Measurements from ENCODE around the gene SUFU. TPM values are rescaled to one million over a fixed set of nuclear protein-coding genes. Genes with fewer than 3 reads are reported as not detected.

The SUFU gene
- total RNA-seq, 1 experiment from 2014 or later: 10.6 TPM

- no peaks in the 10 kb centered on the region for H3K27me3 Mint-ChIP-seq (ENCODE audit: insufficient read depth, unreplicated experiment)
- no peaks in the 10 kb centered on the region; the same call in 1 of the 2 replicates for H3K36me3 ChIP-seq (ENCODE audit: control insufficient read depth, insufficient read depth, low read length)
- H3K9me3 Mint-ChIP-seq (ENCODE audit: unreplicated experiment): no peaks in the 10 kb centered on the region
- intact Hi-C loops (cut with micrococcal nuclease; ENCODE audit: unreplicated experiment): no loop called here
- no peak for DNase-seq
- no peaks in the 10 kb centered on the region for H3K4me1 ChIP-seq
- no peak overlapping the region for H3K4me3 Mint-ChIP-seq (ENCODE audit: unreplicated experiment)
- ChIA-PET CTCF (no interaction called here), POLR2A (no interaction called here)
- TF ChIP-seq, protein P1, sequence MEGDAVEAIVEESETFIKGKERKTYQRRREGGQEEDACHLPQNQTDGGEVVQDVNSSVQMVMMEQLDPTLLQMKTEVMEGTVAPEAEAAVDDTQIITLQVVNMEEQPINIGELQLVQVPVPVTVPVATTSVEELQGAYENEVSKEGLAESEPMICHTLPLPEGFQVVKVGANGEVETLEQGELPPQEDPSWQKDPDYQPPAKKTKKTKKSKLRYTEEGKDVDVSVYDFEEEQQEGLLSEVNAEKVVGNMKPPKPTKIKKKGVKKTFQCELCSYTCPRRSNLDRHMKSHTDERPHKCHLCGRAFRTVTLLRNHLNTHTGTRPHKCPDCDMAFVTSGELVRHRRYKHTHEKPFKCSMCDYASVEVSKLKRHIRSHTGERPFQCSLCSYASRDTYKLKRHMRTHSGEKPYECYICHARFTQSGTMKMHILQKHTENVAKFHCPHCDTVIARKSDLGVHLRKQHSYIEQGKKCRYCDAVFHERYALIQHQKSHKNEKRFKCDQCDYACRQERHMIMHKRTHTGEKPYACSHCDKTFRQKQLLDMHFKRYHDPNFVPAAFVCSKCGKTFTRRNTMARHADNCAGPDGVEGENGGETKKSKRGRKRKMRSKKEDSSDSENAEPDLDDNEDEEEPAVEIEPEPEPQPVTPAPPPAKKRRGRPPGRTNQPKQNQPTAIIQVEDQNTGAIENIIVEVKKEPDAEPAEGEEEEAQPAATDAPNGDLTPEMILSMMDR (IDR thresholded peaks at IDR 0.05; ENCODE audit: insufficient read depth in 1 of 2, low read depth in 1 of 2, low read length in 1 of 2, severe bottlenecking in 1 of 2, unreplicated experiment in 1 of 2): no peak
- peaks cover 5% of the 10 kb centered on the region for H3K36me3 Mint-ChIP-seq (ENCODE audit: insufficient read depth, unreplicated experiment)
- H3K9me3 ChIP-seq: no peaks in the 10 kb centered on the region
- no peaks in the 10 kb centered on the region for H3K27me3 ChIP-seq (replicated peaks; ENCODE audit: control insufficient read depth, insufficient read depth, low read length)
- no peak overlapping the region for H3K27ac Mint-ChIP-seq (ENCODE audit: unreplicated experiment)
- no peak overlapping the region for H3K4me3 ChIP-seq (ENCODE audit: low read depth, low read length)
- BruUV-seq (replicated peaks): no TSS peak
- peaks cover 8% of the 10 kb centered on the region for H3K4me1 Mint-ChIP-seq (ENCODE audit: low read depth, unreplicated experiment)
These were observed 114.0 kb downstream of the SUFU start for GRCh38 chr10:102617816-102618215.

- no TSS peak for BruUV-seq (replicated peaks)
- H3K27me3 ChIP-seq (replicated peaks; ENCODE audit: control insufficient read depth, insufficient read depth, low read length): no peaks in the 10 kb centered on the region
- H3K27me3 Mint-ChIP-seq (ENCODE audit: insufficient read depth, unreplicated experiment): no peaks in the 10 kb centered on the region
- POLR2A ChIA-PET: no interaction called here
- H3K4me1 ChIP-seq: no peaks in the 10 kb centered on the region
- intact Hi-C loops (cut with micrococcal nuclease; ENCODE audit: unreplicated experiment): no loop called here
- H3K9me3 Mint-ChIP-seq (ENCODE audit: unreplicated experiment): no peaks in the 10 kb centered on the region
- H3K36me3 ChIP-seq (ENCODE audit: control insufficient read depth, insufficient read depth, low read length): no peaks in the 10 kb centered on the region; the same call in 1 of the 2 replicates
- CTCF ChIA-PET: interaction anchor here (1.1 kb wide), 1 partner anchor 23 kb away, joined by 3 read pairs; no protein-coding TSS in a partner anchor
- H3K36me3 Mint-ChIP-seq (ENCODE audit: insufficient read depth, unreplicated experiment): peaks cover 5% of the 10 kb centered on the region
- H3K4me3 ChIP-seq (ENCODE audit: low read depth, low read length): no peak overlapping the region
- H3K9me3 ChIP-seq: no peaks in the 10 kb centered on the region
- TF ChIP-seq, protein P1 (IDR thresholded peaks at IDR 0.05; ENCODE audit: insufficient read depth in 1 of 2, low read depth in 1 of 2, low read length in 1 of 2, severe bottlenecking in 1 of 2, unreplicated experiment in 1 of 2): no peak
- DNase-seq: no peak
- H3K4me1 Mint-ChIP-seq (ENCODE audit: low read depth, unreplicated experiment): peaks cover 8% of the 10 kb centered on the region
- no peak overlapping the region for H3K27ac Mint-ChIP-seq (ENCODE audit: unreplicated experiment)
- H3K4me3 Mint-ChIP-seq (ENCODE audit: unreplicated experiment): no peak overlapping the region
These were observed 115.7 kb downstream of the SUFU start for GRCh38 chr10:102619281-102619981.

GRCh38 chr10:102620138-102620590 lies 116.4 kb downstream of the SUFU start:
- H3K9me3 ChIP-seq: no peaks in the 10 kb centered on the region
- BruUV-seq (replicated peaks): no TSS peak
- TF ChIP-seq, protein P1 (IDR thresholded peaks at IDR 0.05; ENCODE audit: insufficient read depth in 1 of 2, low read depth in 1 of 2, low read length in 1 of 2, severe bottlenecking in 1 of 2, unreplicated experiment in 1 of 2): no peak
- H3K27me3 Mint-ChIP-seq (ENCODE audit: insufficient read depth, unreplicated experiment): no peaks in the 10 kb centered on the region
- no peaks in the 10 kb centered on the region; the same call in 1 of the 2 replicates for H3K36me3 ChIP-seq (ENCODE audit: control insufficient read depth, insufficient read depth, low read length)
- peaks cover 11% of the 10 kb centered on the region for H3K4me1 Mint-ChIP-seq (ENCODE audit: low read depth, unreplicated experiment)
- H3K27me3 ChIP-seq (replicated peaks; ENCODE audit: control insufficient read depth, insufficient read depth, low read length): no peaks in the 10 kb centered on the region
- no peaks in the 10 kb centered on the region for H3K9me3 Mint-ChIP-seq (ENCODE audit: unreplicated experiment)
- H3K4me3 ChIP-seq (ENCODE audit: low read depth, low read length): no peak overlapping the region
- POLR2A ChIA-PET: no interaction called here
- intact Hi-C loops (cut with micrococcal nuclease; ENCODE audit: unreplicated experiment): no loop called here
- H3K36me3 Mint-ChIP-seq (ENCODE audit: insufficient read depth, unreplicated experiment): peaks cover 5% of the 10 kb centered on the region
- H3K4me1 ChIP-seq: no peaks in the 10 kb centered on the region
- no peak overlapping the region for H3K27ac Mint-ChIP-seq (ENCODE audit: unreplicated experiment)
- CTCF ChIA-PET: no interaction called here
- DNase-seq: no peak
- H3K4me3 Mint-ChIP-seq (ENCODE audit: unreplicated experiment): no peak overlapping the region
